Vagina (tissue), 2 donors: ENCODE measurements around the gene MYO1F. TPM values are rescaled to one million over a fixed set of nuclear protein-coding genes. Genes with fewer than 3 reads are reported as not detected.
"Not testable (repeated sequence)": the region's sequence is repeated elsewhere in the genome, so short reads cannot be mapped to it uniquely, and the experiment has no call there.

Experiments
- DNase-seq, 2 donors: peaks; one replicate each; pipeline ENCODE4 v3.0.0-alpha.2; 2017; ENCODE audit errors: extremely low spot score in 2 of 2
- H3K27ac ChIP-seq: fragments of 200-600 bp; sonication (generic); one replicate; pipeline ENCODE4 v1.5.1; 2019
- H3K27me3 ChIP-seq: fragments of 200-600 bp; sonication (generic); one replicate; pipeline ENCODE4 v1.5.1; 2019
- H3K36me3 ChIP-seq, 2 donors: fragments of 200-600 bp; sonication (generic); one replicate each; pipeline ENCODE4 v1.5.1; 2017 to 2019
- H3K4me1 ChIP-seq: fragments of 200-600 bp; sonication (generic); one replicate; pipeline ENCODE4 v1.5.1; 2019
- H3K4me3 ChIP-seq, 2 donors: fragments of 200-600 bp; sonication (generic); 1 replicate in 1 of 2; 2 replicates in 1 of 2; pipeline ENCODE4 v1.5.1; 2016 to 2019
- H3K9me3 ChIP-seq: fragments of 200-600 bp; sonication (generic); one replicate; pipeline ENCODE4 v1.5.1; 2019
- POLR2A ChIP-seq, 2 donors: fragments of 450-650 bp; IDR thresholded peaks; one replicate each; pipeline ENCODE4 v1.6.1; 2017; ENCODE audit warnings: antibody characterized with exemption in 2 of 2, mild to moderate bottlenecking in 2 of 2, moderate library complexity in 2 of 2
- POLR2AphosphoS5 ChIP-seq, 2 donors: sonication (generic); formaldehyde crosslinking; IDR thresholded peaks; one replicate each; pipeline ENCODE4 v1.9.0; 2017; ENCODE audit warnings: antibody characterized with exemption in 2 of 2, mild to moderate bottlenecking in 2 of 2, low read depth in 1 of 2; ENCODE audit not compliant: insufficient read depth in 1 of 2
- intact Hi-C: fragments of 100-400 bp; cut with DNase I; formaldehyde crosslinking; loops from one replicate; pipeline ENCODE4 v1.15.1; 2023
- total RNA-seq: library from RNA; depleted of rRNA; stranded (reverse); fragments of >200 nt; gene quantifications from one replicate; pipeline ENCODE4 v1.2.3, GENCODE V29; 2016
- TF ChIP-seq, protein P1 (sequence below), 3 experiments: fragments of 450-650 bp in 2 of 3; fragments of 200-600 bp in 1 of 3; sonication (generic) in 1 of 3; IDR thresholded peaks; one replicate each; pipeline ENCODE4 v1.5.1; 2017 to 2019; ENCODE audit warnings: antibody characterized with exemption in 3 of 3, mild to moderate bottlenecking in 2 of 3, moderate library complexity in 2 of 3

Gene MYO1F
- total RNA-seq, 1 donor from 2014 or later, result 20.4 TPM

DNA sequence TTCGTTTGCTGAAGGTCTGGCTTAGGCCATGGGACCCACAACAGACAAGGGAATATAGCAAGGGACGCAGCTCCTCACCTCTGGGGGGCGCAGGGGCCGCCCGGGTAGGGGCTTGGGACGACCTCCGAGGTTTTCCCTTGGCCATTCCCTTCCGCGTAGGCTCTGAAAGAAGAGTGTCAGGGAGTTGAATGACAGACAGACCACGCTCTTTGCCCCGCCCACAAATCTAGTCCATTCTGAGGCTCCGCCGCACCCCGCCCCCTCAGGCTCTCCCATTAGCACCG is 51.9 kb downstream of the MYO1F start:
- Histone ChIP-seq H3K9me3 (no peaks in the 10 kb centered on the region), H3K4me3 (peak overlapping the region; percentile 58 to 86), H3K27ac (peak overlapping the region; percentile 90), H3K27me3 (no peaks in the 10 kb centered on the region), H3K4me1 (peaks cover 12% of the 10 kb centered on the region), H3K36me3 (no peaks in the 10 kb centered on the region)
- intact Hi-C loops, result no loop called here
- DNase-seq, result no peak
- TF ChIP-seq POLR2A (IDR thresholded peaks at IDR 0.05), result no peak
- TF ChIP-seq POLR2AphosphoS5 (IDR thresholded peaks at IDR 0.05; ENCODE audit: insufficient read depth in 1 of 2, low read depth in 1 of 2), result no peak
- TF ChIP-seq, protein P1, sequence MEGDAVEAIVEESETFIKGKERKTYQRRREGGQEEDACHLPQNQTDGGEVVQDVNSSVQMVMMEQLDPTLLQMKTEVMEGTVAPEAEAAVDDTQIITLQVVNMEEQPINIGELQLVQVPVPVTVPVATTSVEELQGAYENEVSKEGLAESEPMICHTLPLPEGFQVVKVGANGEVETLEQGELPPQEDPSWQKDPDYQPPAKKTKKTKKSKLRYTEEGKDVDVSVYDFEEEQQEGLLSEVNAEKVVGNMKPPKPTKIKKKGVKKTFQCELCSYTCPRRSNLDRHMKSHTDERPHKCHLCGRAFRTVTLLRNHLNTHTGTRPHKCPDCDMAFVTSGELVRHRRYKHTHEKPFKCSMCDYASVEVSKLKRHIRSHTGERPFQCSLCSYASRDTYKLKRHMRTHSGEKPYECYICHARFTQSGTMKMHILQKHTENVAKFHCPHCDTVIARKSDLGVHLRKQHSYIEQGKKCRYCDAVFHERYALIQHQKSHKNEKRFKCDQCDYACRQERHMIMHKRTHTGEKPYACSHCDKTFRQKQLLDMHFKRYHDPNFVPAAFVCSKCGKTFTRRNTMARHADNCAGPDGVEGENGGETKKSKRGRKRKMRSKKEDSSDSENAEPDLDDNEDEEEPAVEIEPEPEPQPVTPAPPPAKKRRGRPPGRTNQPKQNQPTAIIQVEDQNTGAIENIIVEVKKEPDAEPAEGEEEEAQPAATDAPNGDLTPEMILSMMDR (IDR thresholded peaks at IDR 0.05), result no peak

DNA sequence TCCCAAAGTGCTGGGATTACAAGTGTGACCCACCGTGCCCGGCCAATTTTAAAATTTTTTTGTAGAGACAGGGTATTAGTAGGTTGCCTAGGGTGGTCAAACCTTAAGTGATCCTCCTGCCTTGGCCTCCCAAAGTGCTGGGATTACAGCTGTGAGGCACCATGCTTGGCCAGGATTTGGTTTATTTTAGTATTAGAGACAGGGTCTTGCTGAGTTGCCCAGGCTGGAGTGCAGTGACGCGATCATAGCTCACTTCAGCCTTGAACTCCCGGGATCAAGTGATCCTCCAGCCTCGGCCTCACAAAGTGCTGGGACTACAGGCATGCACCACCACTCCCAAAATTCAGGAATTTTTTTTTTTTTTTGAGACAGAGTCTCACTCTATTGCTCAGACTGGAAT is 57.9 kb downstream of the MYO1F start:
- Histone ChIP-seq H3K4me3 (no peak overlapping the region), H3K9me3 (no peaks in the 10 kb centered on the region), H3K36me3 (no peaks in the 10 kb centered on the region), H3K4me1 (peaks cover 13% of the 10 kb centered on the region), H3K27ac (no peak overlapping the region), H3K27me3 (no peaks in the 10 kb centered on the region)
- TF ChIP-seq POLR2AphosphoS5 (IDR thresholded peaks at IDR 0.05; ENCODE audit: insufficient read depth in 1 of 2, low read depth in 1 of 2) (no peak), POLR2A (IDR thresholded peaks at IDR 0.05) (no peak)
- TF ChIP-seq, protein P1 (IDR thresholded peaks at IDR 0.05), result no peak
- intact Hi-C loops, result loop anchor here (10.0 kb wide), 1 partner anchor 515 kb away; the partner anchor contains the start of gene ELAVL1
- DNase-seq, result no peak

DNA sequence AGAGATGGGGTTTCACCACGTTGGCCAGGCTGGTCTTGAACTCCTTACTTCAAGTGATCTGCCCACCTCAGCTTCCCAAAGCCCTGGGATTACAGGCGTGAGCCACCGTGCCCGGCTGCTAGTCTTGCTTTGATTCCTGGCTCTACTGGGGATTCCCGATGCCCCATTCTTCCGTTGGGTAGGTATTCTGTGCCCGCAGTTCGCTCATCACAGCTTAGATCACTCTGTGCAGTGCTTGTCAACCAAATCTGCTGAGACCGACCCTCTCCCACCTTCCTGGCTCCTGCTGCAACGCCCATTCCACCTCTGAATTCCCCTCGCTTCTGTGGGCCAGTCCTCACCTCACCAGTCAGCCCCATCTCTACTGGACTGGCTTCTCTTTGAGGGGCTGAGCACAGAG is 58.7 kb downstream of the MYO1F start:
- DNase-seq, result no peak
- intact Hi-C loops, result loop anchor here (10.0 kb wide), 1 partner anchor 514 kb away; the partner anchor contains the start of gene ELAVL1
- Histone ChIP-seq H3K27me3 (no peaks in the 10 kb centered on the region), H3K4me1 (peaks cover 16% of the 10 kb centered on the region), H3K4me3 (no peak overlapping the region), H3K36me3 (no peaks in the 10 kb centered on the region), H3K27ac (no peak overlapping the region), H3K9me3 (no peaks in the 10 kb centered on the region)
- TF ChIP-seq POLR2A (IDR thresholded peaks at IDR 0.05) (no peak), POLR2AphosphoS5 (IDR thresholded peaks at IDR 0.05; ENCODE audit: insufficient read depth in 1 of 2, low read depth in 1 of 2) (no peak)
- TF ChIP-seq, protein P1 (IDR thresholded peaks at IDR 0.05), result no peak

DNA sequence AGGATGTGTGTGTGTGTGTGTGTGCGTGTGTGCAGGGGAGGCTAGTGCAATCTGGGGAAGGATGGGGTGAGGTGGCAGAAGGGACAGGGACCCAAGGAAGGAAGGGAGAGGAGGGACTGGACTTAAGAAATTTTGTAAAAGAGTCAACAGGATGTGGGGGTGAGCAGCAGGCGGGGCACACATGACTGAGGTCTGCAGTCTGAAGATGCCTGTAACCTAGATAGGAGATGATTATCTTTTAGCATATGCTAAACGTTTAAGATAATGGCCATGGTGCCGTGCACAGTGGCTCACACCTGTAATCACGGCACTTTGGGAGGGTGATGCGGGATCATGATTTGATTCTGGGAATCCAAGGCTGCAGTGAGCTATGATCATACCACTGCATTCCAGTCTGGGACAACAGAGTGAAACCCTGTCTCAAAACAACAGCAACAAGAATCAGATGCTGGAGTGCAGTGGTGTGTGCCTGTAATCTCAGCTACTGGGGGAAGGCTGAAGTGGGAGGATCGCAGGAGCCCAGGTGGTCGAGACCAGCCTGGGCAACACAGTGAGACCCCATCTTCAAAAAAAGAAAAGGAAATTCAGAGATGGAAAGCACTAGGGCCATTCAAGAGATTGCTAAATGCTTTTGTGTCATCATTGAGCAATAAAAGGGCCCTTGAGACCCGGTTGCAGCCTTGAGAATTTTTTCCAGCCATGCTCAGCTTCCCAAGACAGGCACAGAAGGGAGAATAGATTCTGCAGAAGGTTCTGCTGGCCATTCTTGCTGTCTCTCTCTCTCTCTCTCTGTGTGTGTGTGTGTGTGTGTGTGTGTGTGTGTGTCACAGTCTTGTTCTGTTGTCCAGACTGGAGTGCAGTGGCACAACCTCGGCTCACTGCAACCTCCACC is 59.4 kb downstream of the MYO1F start:
- Histone ChIP-seq H3K27me3 (no peaks in the 10 kb centered on the region), H3K9me3 (no peaks in the 10 kb centered on the region), H3K36me3 (no peaks in the 10 kb centered on the region), H3K27ac (no peak overlapping the region), H3K4me1 (peaks cover 23% of the 10 kb centered on the region), H3K4me3 (no peak overlapping the region)
- TF ChIP-seq, protein P1 (IDR thresholded peaks at IDR 0.05), result no peak
- TF ChIP-seq POLR2A (IDR thresholded peaks at IDR 0.05) (no peak), POLR2AphosphoS5 (IDR thresholded peaks at IDR 0.05; ENCODE audit: insufficient read depth in 1 of 2, low read depth in 1 of 2) (no peak)
- intact Hi-C loops, result loop anchor here (10.0 kb wide), 1 partner anchor 513 kb away; the partner anchor contains the start of gene ELAVL1
- no peak for DNase-seq

DNA sequence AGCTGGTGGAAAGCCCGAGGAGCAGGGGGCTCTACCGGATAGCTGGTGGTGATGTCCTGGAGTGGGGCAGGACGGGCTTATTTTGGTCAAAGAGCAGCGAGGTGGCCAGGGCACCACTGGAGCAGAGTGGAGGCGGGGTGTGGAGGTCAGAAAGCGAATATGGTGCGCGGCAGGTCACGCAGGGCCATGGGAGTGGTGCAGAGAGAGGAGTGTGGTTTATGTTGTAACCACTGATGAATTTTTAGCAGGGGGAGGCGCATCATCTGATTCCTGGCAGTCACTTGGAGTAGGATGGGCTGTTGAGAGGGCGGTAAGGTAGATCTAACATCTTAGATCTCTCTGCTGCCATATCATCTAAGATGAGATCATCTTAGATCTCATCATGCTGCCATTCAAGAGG is 61.9 kb downstream of the MYO1F start:
- Histone ChIP-seq H3K36me3 (peaks cover 0 to 3% of the 10 kb centered on the region in 2 donors), H3K27me3 (no peaks in the 10 kb centered on the region), H3K27ac (no peak overlapping the region), H3K4me1 (peaks cover 39% of the 10 kb centered on the region), H3K4me3 (no peak overlapping the region), H3K9me3 (no peaks in the 10 kb centered on the region)
- intact Hi-C loops, result loop anchor here (10.0 kb wide), 1 partner anchor 511 kb away; the partner anchor contains the start of gene ELAVL1
- TF ChIP-seq POLR2A (IDR thresholded peaks at IDR 0.05) (no peak), POLR2AphosphoS5 (IDR thresholded peaks at IDR 0.05; ENCODE audit: insufficient read depth in 1 of 2, low read depth in 1 of 2) (no peak)
- TF ChIP-seq, protein P1 (IDR thresholded peaks at IDR 0.05), result no peak
- DNase-seq, result no peak

DNA sequence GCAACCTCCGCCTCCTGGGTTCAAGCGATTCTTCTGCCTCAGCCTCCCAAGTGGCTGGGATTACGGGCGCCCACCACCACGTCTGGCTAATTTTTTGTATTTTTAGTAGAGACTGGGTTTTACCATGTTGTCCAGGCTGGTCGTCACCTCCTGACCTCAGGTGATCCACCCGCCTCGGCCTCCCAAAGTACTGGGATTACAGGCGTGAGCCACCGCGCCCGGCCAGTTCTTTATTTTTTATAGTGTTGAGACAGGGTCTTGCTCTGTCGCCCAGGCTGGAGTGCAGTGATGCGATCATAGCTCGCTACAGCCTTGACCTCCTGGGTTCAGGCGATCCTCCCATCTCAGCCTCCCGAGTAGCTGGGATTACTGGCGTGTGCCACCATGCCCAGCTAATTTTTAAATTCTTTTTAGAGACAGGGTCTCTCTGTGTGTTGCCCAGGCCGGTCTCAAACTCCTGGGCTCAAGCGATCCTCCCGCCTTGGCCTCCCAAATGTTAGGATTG is 62.7 kb downstream of the MYO1F start:
- Histone ChIP-seq H3K27ac (peak overlapping the region; percentile 95), H3K4me1 (peaks cover 39% of the 10 kb centered on the region), H3K4me3 (peak overlapping the region; percentile 56 to 96)
- not testable (repeated sequence) for DNase-seq, H3K9me3 ChIP-seq, H3K27me3 ChIP-seq, H3K36me3 ChIP-seq
- intact Hi-C loops, result loop anchor here (5.0 to 10.0 kb wide), 2 partner anchors 102 to 510 kb away; partner anchors contain the start of genes ELAVL1 and MARCHF2
